RCC 7860 (cell line): ENCODE results near the gene COX7A1.
"Not testable (repeated sequence)": the region's sequence is repeated elsewhere in the genome, so short reads cannot be mapped to it uniquely, and the experiment has no call there.

Experiments used
- DNase-seq: peaks from one replicate; pipeline ENCODE4 v3.0.0-alpha.2; 2015; ENCODE audit warnings: low spot score
- FAIRE-seq: peaks from 2 replicates; lab custom pipeline; 2012; peaks lifted over from hg19 to GRCh38; lab: Jason Lieb, UNC

Gene COX7A1

GRCh38 chr19:36142046-36142445 lies 10.2 kb downstream of the COX7A1 start:
- DNase-seq (no peak), FAIRE-seq (no peak)

DNA sequence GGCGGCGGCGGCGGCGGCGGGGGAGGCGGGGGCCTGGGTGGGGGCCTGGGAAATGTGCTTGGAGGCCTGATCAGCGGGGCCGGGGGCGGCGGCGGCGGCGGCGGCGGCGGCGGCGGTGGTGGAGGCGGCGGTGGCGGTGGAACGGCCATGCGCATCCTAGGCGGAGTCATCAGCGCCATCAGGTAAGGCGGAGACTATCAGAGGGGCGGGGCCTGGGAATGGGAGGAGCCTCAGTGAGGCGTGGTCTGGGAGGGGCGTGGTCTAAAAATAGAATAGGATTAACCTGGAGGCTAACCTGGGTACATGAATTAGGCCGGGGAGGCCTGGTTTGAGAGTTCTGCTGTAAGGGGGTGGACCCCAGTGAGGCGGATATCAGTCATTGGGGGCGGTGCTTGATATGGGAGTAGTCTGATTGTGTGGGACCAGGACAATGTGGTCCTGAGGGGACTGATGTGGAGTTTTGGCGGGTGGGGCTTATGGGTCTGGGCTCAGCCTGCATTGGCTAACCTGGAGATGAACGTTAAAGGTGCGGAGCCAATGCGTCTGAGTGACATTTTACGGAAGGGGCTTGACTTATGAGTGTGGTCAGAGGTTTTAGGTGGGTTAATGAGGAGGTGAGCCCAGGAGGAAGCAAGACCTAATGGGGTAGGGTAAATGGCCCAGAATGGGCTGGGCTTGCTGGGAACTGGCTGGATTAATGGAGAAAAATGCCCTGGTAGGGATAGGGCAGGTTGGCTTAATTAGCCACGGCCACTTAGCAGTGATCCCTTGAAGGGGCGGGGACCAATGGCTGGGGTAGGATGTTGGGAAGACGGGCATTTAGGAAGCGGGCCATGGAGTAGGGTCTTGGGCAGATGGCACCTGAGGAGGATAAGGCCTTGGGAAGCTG lies 11.0 kb downstream of the COX7A1 start:
- FAIRE-seq = no peak
- peak; percentile 70 for DNase-seq

- DNase-seq (peak; percentile 7), FAIRE-seq (no peak)
These were observed 11.8 kb downstream of the COX7A1 start for GRCh38 chr19:36140304-36141038.

DNA sequence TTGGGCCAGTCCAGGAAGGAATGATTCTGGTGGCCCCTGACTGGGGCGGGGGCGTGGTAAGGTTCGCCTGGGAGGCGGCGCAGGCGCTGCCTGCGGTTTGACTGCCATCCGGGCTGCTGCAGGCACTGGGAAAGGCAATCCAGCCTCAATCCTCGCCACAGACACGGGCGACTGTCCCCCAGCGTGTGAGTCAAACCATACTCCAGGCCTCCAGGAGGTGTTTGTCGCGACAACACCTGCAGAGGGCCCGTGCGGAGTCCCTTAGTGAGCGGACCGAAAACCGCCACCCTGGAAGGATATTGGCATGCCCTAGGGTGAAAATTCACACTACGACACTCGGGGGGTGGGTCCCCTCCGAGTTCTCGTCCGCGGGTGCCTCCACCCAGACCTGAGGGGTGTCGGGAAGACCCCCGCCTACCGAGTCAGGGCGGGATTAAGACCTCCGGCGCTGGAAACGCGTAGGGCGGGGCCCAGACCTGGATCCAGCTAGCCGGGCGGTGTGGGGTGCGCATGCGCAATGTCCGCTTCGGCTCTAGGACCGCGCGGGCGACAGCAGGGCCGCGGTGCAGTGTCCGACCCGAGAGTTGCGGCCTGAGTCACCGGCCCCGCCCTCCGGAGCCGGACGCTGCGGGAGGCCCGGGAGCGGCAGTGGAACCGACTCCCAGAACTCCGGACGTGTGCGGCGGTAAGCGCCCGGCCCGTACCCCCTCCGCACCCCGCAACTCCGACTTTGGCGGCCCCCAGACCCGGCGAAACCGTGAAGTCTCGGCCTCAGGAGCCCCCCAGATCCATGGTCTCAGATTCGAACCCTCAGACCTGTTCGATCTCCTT lies 12.6 kb downstream of the COX7A1 start, which contains the start of gene CAPNS1:
Gene CAPNS1 (plus strand): TSS at position 594 of the 831 bp plus-strand sequence. CDS start 946 bp downstream, outside the sequence.
- FAIRE-seq = peak; percentile 50
- DNase-seq = peak; percentile 88

DNA sequence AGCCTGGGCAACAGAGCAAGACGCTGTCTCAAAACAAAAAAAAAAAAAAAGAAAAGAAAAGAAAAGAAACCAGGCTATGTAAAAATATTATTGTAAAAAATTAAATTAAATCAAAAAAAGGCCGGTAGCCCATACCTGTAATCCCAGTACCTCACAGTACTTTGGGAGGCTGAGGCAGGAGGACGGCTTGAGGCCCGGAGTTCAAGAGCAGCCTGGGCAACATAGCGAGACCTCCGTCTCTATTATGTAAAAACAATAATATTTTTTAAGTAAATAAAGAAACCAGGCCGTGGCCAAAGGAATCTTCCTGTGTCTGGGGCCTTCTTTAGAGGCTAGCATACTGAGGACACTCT lies 13.2 kb downstream of the COX7A1 start:
- FAIRE-seq (no peak), DNase-seq (no peak)

DNA sequence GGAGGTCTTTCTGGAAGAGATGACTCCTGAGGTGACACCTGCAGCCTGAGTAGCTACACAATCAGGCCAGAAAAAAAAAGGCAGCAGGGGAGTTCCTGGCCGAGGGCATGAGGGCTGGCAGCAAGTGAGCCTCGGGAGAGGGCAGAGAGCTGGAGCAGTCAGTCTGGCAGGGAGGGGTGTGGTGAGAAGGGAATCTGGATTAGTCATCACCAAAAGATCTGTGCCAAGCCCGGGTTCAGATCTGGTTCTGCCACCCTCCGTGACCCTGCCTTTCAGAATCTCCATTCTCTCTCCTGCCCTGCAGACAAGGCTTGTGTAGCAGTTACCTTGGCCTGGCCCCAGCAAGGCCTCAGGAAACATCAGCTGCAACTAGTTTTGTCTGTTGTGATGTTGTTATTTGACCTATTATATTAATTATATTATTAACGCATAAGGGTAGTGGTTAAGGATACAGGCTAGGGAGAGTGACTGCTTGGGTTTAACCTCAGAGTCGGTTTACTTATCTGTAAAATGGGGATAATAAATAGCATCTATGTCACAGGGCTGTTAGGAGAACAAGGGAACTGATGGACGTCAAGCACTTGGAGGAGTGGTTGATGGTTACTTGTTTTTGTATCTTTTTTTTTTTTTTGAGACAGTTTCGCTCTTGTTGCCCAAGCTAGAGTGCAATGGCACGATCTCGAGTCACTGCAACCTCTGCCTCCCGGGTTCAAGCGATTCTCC lies 15.1 kb downstream of the COX7A1 start:
- FAIRE-seq = peak; percentile 26
- peak; percentile 66 for DNase-seq

- not testable (repeated sequence) for DNase-seq, FAIRE-seq
These were observed 17.4 kb downstream of the COX7A1 start for GRCh38 chr19:36134867-36135266.

DNA sequence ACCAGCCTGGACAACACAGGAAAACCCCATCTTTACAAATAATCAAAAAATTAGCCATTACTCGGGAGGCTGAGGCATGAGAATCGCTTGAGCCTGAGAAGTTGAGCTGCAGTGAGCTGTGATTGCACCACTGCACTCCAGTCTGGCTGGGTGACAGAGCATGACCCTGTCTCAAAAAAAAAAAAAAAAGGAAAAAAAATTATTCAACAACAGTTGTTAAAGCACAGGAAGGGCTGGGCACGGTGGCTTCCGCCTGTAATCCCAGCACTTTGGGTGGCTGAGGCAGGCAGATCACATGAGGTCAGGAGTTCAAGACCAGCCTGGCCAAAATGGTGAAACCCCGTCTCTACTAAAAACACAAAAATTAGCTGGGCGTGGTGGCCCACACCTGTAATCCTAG lies 21.0 kb downstream of the COX7A1 start:
- DNase-seq, FAIRE-seq: not testable (repeated sequence)

DNA sequence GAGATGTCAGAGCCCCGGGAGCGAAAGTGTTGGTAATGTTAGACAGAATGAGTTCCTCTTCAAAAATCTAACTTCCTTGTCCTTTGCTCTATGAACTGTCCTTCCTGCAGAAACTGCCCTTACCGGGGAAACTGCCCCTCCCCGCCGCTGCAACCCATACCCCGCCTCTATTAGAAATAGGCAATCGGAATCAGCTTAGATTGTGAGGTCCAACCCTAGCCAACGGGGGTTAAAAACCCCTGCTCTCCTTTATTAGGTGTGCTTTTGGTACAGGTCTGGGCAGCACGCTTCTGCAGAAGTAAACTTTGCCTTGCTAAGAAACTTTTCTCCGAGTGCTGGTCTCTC lies 23.9 kb downstream of the COX7A1 start:
- DNase-seq = no peak
- no peak for FAIRE-seq

DNA sequence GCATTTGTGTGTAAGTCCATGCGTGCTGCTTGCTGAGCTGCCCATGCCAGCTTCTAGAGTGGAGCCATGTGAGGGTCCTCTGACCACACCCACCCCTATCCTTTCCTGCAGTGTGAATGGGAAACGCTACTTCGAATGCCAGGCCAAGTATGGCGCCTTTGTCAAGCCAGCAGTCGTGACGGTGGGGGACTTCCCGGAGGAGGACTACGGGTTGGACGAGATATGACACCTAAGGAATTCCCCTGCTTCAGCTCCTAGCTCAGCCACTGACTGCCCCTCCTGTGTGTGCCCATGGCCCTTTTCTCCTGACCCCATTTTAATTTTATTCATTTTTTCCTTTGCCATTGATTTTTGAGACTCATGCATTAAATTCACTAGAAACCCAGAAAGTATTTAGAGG lies 26.7 kb downstream of the COX7A1 start:
- DNase-seq (no peak), FAIRE-seq (no peak)

GRCh38 chr19:36121486-36122124 lies 30.6 kb downstream of the COX7A1 start:
- FAIRE-seq (no peak), DNase-seq (no peak)

- FAIRE-seq (no peak), DNase-seq (no peak)
These were observed 31.3 kb downstream of the COX7A1 start for GRCh38 chr19:36120984-36121358.

GRCh38 chr19:36120092-36120983 lies 31.9 kb downstream of the COX7A1 start:
- FAIRE-seq (no peak), DNase-seq (no peak)

GRCh38 chr19:36116344-36116637 lies 36.0 kb downstream of the COX7A1 start:
- DNase-seq (no peak), FAIRE-seq (no peak)

GRCh38 chr19:36115453-36116343 lies 36.5 kb downstream of the COX7A1 start, which contains the start of gene TBCB:
TSS of gene TBCB (plus strand) at chr19:36115468. CDS start at chr19:36115561, 93 bp downstream.
- FAIRE-seq = no peak
- DNase-seq = no peak

GRCh38 chr19:36114721-36115452 lies 37.4 kb downstream of the COX7A1 start, which contains the start of gene POLR2I:
TSS of gene POLR2I (minus strand) at chr19:36114875. CDS start at chr19:36114856, 19 bp downstream.
- FAIRE-seq = peak; percentile 87
- DNase-seq = peak; percentile 99
